HuH-7 (cell line): ENCODE measurements around the gene RTCA.
"Not testable (repeated sequence)": the region's sequence is repeated elsewhere in the genome, so short reads cannot be mapped to it uniquely, and the experiment has no call there.

Experiments used
- DNase-seq: peaks from one replicate; pipeline ENCODE4 v3.0.0; 2011; ENCODE audit warnings: low spot score

RTCA gene

DNA sequence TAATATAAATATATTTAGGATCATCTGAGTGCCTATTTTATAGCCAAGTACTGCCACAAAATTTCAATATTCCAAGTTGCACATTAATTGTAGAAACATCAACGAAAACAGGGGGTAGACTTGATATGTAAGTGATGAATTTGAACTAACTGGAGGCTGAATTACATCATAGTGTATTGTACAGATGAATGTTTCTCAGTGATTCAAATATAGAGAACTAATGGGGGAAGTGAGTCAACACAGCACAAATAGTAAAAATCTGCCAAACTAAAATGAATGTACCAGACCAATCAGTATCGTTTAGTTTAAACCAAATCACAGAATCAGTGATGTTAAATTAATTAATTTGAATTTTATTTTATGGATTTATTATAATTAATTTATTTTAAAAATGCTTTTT is 42.8 kb downstream of the RTCA start:
- no peak for DNase-seq

DNA sequence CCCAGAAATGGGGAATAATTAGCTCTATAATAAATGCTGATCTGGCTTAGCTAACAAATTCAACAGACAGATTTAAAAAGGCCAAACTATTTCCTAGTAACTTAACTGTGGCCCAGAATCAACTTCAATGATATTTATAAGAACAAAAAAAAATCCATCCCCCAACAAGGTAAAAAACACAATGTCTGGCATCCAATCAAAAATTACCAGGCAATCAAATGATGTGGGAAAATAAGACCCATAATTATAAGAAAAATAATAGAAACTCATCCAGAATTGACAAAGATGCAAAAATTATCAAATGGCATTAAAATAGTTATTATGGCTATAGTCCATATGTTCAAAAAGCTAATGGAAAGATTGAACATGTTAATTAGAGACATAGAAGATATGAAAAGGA is 43.8 kb downstream of the RTCA start:
- no peak for DNase-seq

DNA sequence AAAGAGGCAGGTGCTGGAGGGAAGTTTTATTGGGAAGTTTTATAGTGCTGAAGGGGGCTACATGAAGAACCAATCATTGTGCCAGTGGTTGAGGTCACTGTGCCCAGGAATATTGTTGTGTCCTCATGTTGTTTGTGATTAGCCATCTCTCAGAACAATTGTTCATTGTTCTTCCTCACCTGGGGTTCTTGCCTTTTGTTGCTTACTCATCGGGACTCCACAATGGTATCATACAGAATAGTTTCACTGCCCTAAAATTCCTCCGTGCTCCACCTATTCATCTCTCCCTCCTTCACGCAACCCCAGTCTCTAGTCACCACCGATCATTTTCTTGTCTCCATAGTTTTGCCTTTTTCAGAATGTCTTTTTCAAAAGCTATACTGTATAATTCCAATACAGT is 47.4 kb downstream of the RTCA start:
- no peak for DNase-seq

DNA sequence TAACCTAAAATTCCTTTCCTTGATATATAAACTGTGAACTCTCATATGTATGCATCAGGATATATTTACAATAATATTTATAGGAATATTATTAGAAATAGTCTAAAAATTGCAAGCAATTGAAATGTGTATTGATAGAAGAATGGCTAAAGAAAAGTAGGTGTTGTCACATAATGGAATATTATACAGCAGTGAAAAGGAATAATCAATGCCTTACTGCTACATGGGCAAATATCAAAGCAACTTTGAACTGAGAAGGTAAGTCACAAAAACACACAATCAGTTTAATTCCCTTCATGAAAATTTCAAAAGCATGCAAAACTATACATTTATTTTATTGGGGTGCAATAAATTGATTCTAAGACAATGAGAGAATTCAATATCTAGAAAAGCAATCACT is 50.6 kb downstream of the RTCA start:
- DNase-seq: no peak

DNA sequence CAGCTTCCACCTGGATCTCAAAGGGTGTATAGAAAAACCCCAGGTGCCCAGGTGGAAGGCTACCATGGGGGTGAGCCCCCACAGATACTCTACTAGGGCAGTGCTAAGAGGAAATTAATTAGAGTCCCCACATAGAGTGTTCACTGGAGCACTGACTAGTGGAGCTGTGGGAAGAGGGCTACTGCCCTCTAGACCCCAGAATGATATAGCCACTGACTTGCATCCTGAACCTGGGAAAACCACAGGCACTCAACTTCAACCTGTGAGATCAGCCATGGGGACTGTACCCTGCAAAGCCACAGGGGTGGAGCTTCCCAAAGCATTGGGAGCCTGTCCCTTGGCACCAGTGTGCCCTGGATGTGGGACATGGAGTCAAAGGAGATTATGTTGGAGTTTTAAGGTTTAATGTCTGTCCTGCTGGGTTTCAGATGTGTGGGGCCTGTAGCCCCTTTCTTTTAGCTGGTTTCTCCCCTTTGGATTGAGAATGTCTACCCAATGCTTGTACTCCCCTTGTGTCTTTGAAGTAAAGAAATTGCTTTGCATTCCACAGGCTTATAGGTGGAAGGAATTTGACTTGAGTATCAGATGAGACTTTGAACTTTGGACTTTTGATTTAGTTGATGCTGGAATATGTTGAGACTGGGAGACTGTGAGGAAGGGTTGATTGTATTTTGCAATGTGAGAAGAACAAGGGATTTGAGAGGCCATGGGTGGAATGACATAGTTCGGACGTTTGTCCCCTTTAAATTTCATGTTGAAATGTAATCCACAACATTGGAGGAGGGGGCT is 54.5 kb downstream of the RTCA start:
- DNase-seq: no peak

DNA sequence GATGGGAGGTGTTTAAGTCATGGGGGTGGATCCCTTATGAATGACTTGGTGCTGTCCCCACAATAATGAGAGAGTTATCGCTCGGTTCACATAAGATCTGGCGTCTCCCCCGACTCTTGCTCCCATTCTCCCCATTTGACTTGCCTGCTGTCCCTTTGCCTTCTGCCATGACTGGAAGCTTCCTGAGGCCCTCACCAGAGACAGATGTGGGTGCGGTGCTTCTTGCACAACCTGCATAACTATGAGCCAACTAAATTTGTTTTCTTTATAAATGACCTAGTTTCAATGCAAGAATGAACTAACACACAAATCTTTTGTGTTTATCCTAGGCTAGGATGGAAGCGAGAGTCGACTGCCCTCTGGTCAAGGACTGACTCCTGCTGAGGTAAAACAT is 55.1 kb downstream of the RTCA start:
- DNase-seq: no peak

DNA sequence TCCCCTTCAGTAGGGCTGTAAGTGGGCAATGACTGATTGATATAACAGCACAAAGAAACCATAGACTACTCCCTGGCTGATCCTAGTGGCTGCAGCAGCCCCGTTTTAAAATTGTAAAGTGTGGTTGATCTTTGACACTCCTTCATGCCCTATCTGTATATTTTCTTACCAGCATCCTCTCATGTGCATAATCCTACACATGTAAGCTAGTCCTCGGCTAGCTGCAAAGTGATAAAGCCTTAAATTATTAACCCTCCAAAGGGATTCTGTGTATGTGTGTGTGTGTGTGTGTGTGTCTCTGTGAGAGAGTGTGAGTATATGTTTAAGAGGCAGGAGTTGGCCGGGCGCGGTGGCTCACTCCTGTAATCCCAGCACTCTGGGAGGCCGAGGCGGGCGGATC is 55.5 kb downstream of the RTCA start:
- DNase-seq: no peak

DNA sequence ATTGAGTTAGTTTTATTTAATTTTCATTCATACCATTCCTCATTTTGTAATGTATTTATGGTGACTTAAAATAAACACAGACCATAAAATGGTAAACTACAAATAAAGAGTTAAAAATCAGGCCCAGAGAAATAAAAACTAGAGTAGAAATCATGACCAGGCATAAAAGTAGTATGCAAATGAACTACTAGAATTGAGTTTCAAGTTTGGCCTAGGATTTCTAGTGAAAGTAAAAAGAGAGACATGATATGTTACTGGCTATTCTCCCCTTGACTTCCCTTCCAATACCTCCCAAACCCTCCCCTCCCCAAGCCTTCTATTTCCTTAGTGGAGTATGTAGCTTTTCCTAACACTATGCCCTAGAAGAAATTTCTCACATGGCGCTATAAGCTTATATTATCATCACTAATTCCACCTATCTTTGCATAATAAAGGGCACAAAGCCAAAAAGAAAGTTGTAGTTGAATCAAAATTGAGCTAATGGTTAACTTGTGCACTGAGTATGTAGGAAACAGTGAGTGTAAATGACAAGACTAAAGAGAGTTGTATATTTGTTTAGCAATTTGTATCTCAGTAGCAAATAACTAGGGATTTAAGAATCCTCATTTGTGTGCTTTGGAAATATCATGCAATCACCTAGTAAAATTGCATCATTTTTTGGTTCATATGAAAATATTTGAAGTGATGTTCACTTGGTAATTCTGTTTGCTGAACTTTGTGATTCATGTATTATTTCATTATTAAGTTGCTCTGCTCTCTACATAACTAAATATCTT is 56.6 kb downstream of the RTCA start:
- DNase-seq: no peak

DNA sequence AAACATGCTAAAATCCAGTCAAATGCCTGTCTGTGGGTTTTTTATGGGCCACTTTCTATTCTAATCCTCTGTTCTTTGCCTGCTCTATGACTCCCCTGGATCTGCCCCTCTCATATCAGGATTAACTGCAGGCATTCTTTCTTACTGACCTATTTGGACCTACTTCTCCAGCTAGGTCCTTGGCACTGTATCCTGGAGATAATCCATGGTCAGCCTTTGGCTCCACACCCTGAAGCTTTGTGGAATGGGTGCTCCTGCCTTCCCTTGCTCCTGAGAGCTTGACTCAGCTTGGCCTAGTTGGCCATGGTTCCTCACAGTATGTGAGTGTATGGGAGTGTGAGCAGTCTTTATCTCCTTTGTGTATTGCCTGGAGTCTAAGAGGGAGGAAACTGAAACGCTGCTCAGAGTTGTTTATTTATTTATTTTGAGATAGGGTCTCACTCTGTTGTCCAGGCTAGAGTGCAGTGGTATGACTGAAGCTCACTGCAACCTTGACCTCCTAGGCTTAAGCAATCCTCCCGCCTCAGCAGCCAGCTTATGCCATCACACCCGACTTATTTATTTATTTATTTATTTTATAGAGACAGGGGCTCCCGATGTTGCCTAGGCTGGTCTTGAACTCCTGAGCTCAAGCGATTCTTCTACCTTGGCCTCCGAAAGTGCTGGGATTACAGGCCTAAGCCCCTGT is 57.5 kb downstream of the RTCA start:
- no peak for DNase-seq

DNA sequence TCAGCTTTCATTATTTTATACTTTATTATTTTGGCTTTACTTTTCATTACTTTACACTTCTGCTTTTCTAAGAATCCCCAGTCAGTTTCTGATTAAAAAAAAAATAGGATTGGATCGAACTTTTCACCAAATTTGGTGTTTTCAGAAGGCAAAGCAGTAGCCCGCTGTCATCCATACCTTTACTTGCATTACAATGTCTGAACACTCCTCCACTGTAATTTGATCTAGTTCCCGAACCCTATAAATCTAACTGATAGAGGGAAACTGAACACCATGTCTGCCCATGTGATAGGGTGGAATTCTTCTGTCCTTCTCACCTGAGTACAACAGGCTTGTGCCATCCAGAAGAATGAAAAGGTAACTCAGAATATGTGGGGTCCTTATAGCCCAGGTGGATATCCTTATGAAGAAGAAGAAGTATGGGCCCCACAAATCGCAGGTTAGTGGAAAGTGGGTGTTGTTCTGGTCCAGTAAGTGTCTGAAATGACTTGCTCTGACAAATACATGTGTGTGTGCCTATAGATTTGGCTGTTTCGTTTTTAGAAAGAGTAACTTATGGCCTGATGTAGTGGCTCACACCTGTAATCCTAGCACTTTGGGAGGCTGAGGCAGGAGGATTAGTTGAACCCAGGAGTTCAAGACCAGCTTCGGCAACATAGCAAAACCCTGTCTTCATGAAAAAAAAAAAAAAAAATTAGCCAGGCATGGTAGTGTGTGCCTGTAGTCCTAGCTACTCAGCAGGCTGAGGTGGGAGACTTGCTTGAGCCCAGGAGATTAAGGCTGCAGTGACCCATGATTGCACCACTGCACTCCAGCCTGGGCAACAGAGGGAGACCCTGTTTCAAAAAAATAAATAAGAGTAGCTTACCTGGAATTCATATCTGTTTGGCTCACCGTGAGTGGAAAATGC is 59.7 kb downstream of the RTCA start:
- DNase-seq: no peak

DNA sequence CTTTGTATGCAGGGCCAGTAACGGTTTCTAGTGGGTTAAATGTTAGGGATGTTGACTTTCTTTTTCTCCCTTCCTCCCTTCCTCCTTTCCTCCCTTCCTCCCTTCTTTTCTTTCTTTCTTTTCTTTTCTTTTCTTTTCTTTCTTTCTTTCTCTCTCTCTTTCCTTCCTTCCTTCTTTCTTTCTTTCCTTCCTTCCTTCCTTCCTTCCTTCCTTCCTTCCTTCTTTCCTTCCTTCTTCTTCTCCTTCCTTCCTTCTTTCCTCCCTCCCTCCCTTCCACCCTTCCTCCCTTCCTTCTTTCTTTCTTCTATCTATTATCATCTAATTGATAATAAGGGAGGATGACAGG is 60.3 kb downstream of the RTCA start:
- DNase-seq: not testable (repeated sequence)

DNA sequence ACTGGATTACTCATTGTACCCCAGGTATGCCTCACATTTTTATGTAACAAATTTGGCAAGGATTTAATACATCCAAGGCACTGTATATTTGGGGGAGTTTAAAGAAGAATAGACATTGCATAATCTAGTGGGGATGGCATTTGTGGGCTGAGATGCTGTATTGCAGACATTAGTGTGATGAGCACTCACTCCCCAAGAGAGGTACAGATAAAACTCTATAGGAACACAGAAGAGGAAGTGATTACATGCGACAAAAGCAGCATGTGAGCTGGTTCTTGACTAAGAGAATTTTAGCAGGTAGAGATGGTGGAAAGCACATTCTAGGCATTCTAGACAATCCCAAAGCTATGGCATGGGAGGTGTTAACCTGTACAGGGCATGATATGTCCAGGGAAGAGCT is 62.1 kb downstream of the RTCA start:
- no peak for DNase-seq

DNA sequence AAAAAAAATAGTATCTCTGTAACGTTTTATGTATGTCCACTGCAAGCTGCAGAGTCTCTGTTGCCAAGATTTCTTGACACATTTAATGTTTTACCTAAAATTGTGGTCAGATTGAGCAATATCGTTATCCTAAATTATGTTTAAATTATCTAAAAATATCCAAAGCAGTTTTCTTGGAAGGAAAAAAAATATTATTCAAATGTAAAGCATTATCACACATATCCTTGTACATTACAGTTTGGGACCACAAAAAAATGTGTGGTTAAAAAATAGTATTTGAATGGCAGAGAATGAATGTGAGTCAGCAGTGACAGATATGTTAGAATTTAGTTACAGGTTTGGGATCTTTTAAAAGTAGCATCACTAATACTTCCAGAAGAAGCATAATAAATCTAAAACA is 65.1 kb downstream of the RTCA start:
- not testable (repeated sequence) for DNase-seq

DNA sequence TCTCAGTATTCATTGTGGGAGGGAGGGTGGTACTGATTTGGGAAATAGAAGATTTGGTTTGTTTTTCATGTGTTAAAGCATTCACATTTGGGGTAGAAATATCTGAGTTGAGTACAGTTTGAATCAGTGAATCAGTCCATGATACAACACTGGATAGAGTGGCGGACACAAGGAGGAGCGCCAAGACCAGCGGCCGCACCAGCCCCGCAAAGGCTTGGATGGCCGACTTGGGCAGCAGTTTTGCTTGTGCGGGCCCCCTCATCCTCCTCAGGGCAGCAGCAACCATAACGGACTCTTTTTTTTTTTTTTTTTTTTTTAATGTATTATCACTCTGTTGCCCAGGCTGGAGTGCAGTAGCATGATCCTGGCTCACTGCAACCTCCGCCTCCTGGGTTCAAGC is 66.3 kb downstream of the RTCA start:
- DNase-seq: no peak

DNA sequence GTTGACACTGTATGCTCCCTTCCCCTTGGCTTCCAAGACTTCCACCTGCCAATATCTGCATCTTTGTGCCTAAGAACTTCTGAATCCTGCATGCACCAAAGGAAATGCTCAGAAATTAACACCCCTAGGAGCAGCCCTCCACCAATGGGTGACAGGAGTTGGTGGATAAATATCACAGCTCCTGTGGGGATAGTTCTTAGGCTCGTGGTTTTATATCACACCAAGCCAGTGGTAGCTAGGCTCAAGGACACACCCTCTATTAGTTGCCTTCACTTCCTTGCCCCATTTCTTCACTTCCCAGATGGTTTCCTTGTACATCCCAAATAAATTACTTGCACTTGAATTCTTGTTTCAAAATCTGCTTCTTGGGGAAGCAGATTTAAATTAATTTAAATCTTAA is 69.4 kb downstream of the RTCA start:
- DNase-seq: no peak

DNA sequence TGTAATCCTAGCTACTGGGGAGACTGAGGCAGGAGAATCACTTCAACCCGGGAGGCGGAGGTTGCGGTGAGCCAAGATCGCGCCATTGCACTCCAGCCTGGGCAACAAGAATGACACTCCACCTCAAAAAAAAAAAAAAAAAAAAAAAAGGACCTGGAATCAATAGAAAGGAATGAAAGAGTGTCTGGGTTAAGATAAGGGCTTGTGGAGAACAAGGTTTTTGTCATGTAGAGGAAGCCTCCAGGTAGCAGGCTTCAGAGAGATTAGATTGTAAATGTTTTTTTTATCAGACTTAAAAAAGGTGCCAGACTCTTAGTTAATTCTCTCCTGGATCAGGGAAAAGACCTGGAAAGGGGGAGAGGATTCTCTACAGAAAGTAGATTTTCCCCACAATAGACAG is 71.9 kb downstream of the RTCA start:
- DNase-seq: not testable (repeated sequence)

DNA sequence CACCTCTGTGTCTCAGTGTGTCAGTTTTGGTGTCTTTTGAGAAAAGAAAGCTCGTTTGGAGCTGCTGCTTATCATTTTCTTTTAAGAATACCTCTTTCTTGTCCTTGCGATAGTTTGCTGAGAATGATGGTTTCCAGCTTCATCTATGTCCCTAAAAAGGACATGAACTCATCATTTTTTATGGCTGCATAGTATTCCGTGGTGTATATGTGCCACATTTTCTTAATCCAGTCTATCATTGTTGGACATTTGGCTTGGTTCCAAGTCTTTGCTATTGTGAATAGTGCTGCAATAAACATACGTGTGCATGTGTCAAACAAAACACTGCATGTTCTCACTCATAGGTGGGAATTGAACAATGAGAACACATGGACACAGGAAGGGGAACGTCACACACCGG is 73.7 kb downstream of the RTCA start:
- DNase-seq: not testable (repeated sequence)

DNA sequence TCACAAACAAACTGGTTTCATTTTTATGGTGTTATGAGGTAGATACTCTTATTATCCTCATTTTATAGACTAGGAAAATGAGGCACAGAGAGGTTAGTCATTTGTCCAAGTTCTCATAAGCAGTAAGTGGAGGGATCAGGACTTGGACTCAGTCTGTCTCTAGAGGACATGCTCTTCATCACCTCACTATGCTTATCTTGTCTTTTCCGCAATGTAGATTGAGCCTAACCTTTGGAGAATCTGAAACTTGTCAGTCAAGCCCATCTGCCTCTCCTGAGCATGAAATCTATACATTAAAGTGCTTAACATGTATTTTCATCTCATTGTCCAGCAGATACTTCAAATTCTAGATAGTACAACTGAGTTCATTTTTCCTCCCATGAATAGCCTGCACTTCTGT is 74.5 kb downstream of the RTCA start:
- no peak for DNase-seq

DNA sequence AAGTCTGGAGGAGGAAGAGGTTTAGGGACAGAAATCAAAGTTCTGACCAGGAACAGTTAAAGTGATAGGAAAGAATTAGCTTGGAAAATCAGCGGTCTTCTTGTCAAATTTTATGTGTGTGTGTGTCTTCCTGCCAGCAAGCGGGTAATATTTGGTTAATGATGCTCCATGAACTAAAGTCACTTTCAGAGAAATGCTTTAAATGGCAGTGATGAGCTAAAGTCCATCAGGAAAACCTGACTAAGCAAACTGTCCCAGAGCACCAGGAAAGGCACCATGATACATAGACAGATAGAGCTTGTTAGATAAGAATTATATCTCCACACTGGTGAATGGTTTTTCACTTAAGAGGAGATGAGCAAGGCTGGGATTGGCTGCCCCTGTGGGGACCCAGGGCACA is 76.3 kb downstream of the RTCA start:
- DNase-seq: no peak
